K562 (cell line): ENCODE results near the gene EXOC2. TPM values are rescaled to one million over a fixed set of nuclear protein-coding genes. Genes with fewer than 3 reads are reported as not detected.

ENCODE experiments used
- C11orf30 ChIP-seq: fragments of 450-650 bp; IDR thresholded peaks from 2 replicates; pipeline ENCODE4 v1.6.1; 2016; ENCODE audit warnings: low read depth, mild to moderate bottlenecking
- CREM ChIP-seq: IDR thresholded peaks from 2 replicates; pipeline ENCODE4 v1.6.1; 2014; ENCODE audit warnings: antibody characterized with exemption, low read depth
- ELF4 ChIP-seq: fragments of 450-650 bp; formaldehyde crosslinking; IDR thresholded peaks from 2 replicates; pipeline ENCODE4 v1.4.0; 2022; ENCODE audit warnings: missing genetic modification characterization
- ETS2 ChIP-seq: IDR thresholded peaks from 2 replicates; pipeline ENCODE4 v1.6.1; 2016; ENCODE audit warnings: borderline replicate concordance, missing genetic modification characterization, mild to moderate bottlenecking, moderate library complexity, missing compliant biosample characterization; ENCODE audit not compliant: poor library complexity, severe bottlenecking
- FOXA3 ChIP-seq, 2 experiments: fragments of 450-650 bp in 1 of 2; sonication (generic) in 1 of 2; formaldehyde crosslinking; IDR thresholded peaks in 1 of 2; conservative IDR thresholded peaks in 1 of 2; 2 replicates each; pipeline versions ENCODE4 v1.4.0 to v1.8.0; 2020 to 2022; ENCODE audit warnings: mild to moderate bottlenecking in 2 of 2, missing genetic modification reagents in 1 of 2
- HMGN3 ChIP-seq: IDR thresholded peaks from 2 replicates; pipeline ENCODE4 v1.6.1; 2011; ENCODE audit warnings: borderline replicate concordance, low read depth, mild to moderate bottlenecking, mixed read lengths, low read length; ENCODE audit not compliant: insufficient read length; ENCODE audit errors: extremely low read depth
- SMAD4 ChIP-seq: fragments of 250-450 bp; sonication (Bioruptor Pico); conservative IDR thresholded peaks from 2 replicates; pipeline ENCODE4 v1.8.0; 2021; ENCODE audit warnings: inconsistent platforms, mild to moderate bottlenecking, moderate library complexity
- TCF3 ChIP-seq: sonication (generic); formaldehyde crosslinking; IDR thresholded peaks from 2 replicates; pipeline ENCODE4 v1.4.0; 2020; ENCODE audit warnings: mild to moderate bottlenecking, missing genetic modification reagents
- polyA plus RNA-seq, 8 experiments: library from polyadenylated mRNA; depleted of rRNA in 4 of 8; stranded (reverse) in 5 of 8; unstranded in 3 of 8; fragments of >200 nt; fragmentation: Nextera tagmentation in 2 of 8; fragmentation: Illumina TruSeq in 1 of 8; extraction: Ambion mirVana in 2 of 8; extraction: Trizol in 1 of 8; gene quantifications; 2 replicates each; pipeline versions ENCODE4 v1.2.1 to v1.2.3, GENCODE V29; 2011 to 2014; ENCODE audit warnings: inconsistent platforms in 1 of 8, missing spikeins in 1 of 8
- total RNA-seq, 7 experiments: library from RNA; depleted of rRNA in 6 of 7; stranded (reverse); fragments of >200 nt in 6 of 7; fragmentation: Illumina TruSeq in 2 of 7; extraction: Trizol in 2 of 7; gene quantifications; 2 replicates each; pipeline versions ENCODE4 v1.2.1 to v1.2.3, GENCODE V29; 2011 to 2021; ENCODE audit warnings: low replicate concordance in 1 of 7
- TF ChIP-seq, protein P1 (sequence below), 2 experiments: fragments of 450-650 bp in 1 of 2; sonication (generic) in 1 of 2; formaldehyde crosslinking in 1 of 2; IDR thresholded peaks; 2 replicates each; pipeline versions ENCODE4 v1.7.1 to v1.9.0; 2016 to 2022; ENCODE audit warnings: inconsistent platforms in 1 of 2, mild to moderate bottlenecking in 1 of 2, missing genetic modification reagents in 1 of 2
- TF ChIP-seq, protein P2 (sequence below): fragments of 250-450 bp; sonication (Bioruptor Pico); IDR thresholded peaks from 2 replicates; pipeline ENCODE4 v1.4.0; 2020; ENCODE audit warnings: mild to moderate bottlenecking

EXOC2 gene
- total and polyA plus RNA-seq, 9 of the 15 experiments (the other 6 are each of a cell fraction or from before 2014, with no cell fraction given) = 12.2 to 30.2 (median 24.2) TPM

DNA sequence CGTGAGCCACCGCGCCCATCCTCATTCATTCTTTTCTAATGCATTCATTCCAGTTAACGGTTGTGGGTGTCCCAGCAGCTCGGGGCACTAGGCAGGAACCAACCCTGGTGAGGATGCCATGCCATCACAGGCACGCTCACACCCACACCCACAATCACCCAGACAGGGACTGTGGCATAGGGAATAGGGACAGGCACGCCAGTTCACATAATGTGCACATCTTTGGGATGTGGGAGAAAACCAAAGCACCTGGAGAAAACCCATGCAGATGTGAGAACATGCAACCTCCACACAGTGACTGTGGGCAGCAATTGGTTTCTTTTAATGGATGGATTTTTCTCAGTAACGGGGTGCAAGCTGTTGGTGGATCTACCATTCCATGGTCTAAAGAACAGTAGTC is 237.1 kb downstream of the EXOC2 start (continued):
- TF ChIP-seq ETS2 (tag) (no peak), ELF4 (no peak), SMAD4 (CRISPR knock-in tag) (no peak), C11orf30 (no peak), HMGN3 (no peak), FOXA3 (CRISPR knock-in tag; conservative IDR thresholded peaks at IDR 0.05 in 1 of 2, IDR thresholded peaks at IDR 0.05 in 1 of 2) (no peak), TCF3 (CRISPR knock-in tag) (no peak), CREM (no peak)
- TF ChIP-seq, protein P1, sequence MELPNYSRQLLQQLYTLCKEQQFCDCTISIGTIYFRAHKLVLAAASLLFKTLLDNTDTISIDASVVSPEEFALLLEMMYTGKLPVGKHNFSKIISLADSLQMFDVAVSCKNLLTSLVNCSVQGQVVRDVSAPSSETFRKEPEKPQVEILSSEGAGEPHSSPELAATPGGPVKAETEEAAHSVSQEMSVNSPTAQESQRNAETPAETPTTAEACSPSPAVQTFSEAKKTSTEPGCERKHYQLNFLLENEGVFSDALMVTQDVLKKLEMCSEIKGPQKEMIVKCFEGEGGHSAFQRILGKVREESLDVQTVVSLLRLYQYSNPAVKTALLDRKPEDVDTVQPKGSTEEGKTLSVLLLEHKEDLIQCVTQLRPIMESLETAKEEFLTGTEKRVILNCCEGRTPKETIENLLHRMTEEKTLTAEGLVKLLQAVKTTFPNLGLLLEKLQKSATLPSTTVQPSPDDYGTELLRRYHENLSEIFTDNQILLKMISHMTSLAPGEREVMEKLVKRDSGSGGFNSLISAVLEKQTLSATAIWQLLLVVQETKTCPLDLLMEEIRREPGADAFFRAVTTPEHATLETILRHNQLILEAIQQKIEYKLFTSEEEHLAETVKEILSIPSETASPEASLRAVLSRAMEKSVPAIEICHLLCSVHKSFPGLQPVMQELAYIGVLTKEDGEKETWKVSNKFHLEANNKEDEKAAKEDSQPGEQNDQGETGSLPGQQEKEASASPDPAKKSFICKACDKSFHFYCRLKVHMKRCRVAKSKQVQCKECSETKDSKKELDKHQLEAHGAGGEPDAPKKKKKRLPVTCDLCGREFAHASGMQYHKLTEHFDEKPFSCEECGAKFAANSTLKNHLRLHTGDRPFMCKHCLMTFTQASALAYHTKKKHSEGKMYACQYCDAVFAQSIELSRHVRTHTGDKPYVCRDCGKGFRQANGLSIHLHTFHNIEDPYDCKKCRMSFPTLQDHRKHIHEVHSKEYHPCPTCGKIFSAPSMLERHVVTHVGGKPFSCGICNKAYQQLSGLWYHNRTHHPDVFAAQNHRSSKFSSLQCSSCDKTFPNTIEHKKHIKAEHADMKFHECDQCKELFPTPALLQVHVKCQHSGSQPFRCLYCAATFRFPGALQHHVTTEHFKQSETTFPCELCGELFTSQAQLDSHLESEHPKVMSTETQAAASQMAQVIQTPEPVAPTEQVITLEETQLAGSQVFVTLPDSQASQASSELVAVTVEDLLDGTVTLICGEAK (IDR thresholded peaks at IDR 0.05) = no peak
- TF ChIP-seq, protein P1 (CRISPR knock-in tag; IDR thresholded peaks at IDR 0.05) = no peak
- TF ChIP-seq, protein P2, sequence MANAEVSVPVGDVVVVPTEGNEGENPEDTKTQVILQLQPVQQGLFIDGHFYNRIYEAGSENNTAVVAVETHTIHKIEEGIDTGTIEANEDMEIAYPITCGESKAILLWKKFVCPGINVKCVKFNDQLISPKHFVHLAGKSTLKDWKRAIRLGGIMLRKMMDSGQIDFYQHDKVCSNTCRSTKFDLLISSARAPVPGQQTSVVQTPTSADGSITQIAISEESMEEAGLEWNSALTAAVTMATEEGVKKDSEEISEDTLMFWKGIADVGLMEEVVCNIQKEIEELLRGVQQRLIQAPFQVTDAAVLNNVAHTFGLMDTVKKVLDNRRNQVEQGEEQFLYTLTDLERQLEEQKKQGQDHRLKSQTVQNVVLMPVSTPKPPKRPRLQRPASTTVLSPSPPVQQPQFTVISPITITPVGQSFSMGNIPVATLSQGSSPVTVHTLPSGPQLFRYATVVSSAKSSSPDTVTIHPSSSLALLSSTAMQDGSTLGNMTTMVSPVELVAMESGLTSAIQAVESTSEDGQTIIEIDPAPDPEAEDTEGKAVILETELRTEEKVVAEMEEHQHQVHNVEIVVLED (CRISPR knock-in tag) = no peak
- TF ChIP-seq, all 486 proteins: peak for 0
